ENCODE data around the gene PLPP4.

PLPP4 gene

DNA sequence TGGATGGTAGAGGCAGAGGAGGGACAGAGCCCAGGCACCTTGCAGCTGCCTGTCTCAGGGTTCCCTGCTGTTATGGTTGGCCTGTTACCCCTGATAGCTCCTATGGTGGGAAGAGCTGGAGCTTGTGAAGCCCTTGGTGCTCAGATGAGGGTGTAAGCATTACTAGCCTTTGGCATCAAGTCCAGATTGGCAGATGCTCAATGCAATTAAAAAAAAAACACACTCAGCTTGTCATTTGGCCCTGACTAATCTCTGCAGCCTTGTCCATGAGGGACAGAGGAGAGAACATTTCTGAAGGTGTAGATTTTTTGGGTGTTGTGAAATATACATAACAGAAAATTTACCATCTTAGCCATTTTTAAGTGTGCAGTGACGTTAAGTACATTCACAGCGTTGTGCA, 86.3 kb downstream of the PLPP4 start:
- no peak for DNase-seq (ENCODE audit: low read depth)
- TF ChIP-seq CTCF (conservative IDR thresholded peaks at IDR 0.05; ENCODE audit: low read length), result no peak
- no peak overlapping the region for H3K4me3 ChIP-seq (ENCODE audit: low read length)

- no peak for DNase-seq (ENCODE audit: low read depth)
- TF ChIP-seq CTCF (conservative IDR thresholded peaks at IDR 0.05; ENCODE audit: low read length), result no peak
- H3K4me3 ChIP-seq (ENCODE audit: low read length), result no peak overlapping the region
These were observed 91.2 kb downstream of the PLPP4 start for GRCh38 chr10:120548210-120548609.

- no peak for TF ChIP-seq CTCF (conservative IDR thresholded peaks at IDR 0.05; ENCODE audit: low read length)
- DNase-seq (ENCODE audit: low read depth), result no peak
- H3K4me3 ChIP-seq (ENCODE audit: low read length), result no peak overlapping the region
These were observed 95.2 kb downstream of the PLPP4 start for GRCh38 chr10:120552262-120552661.

- no peak overlapping the region for H3K4me3 ChIP-seq (ENCODE audit: low read length)
- no peak for DNase-seq (ENCODE audit: low read depth)
- no peak for TF ChIP-seq CTCF (conservative IDR thresholded peaks at IDR 0.05; ENCODE audit: low read length)
These were observed 96.9 kb downstream of the PLPP4 start for GRCh38 chr10:120553911-120554310.

DNA sequence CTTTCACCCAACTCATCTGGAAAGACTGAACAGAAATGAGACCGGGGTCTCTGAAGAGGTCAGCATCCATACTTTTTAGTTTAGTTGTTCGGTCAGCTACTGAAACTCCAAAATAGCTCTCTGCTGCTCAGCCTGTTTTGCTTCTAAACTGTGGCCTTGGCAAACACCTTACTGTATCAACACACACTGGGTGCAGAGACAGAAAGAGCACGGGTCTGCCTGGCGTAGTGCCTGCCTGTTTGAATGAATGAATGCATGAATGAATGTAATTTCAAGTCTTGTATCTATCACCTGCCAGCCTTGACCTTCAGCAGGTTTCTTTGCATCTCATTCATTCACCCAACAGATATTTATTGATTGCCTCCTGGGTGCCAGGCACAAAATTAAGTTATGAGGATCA, 98.4 kb downstream of the PLPP4 start:
- H3K4me3 ChIP-seq (ENCODE audit: low read length), result no peak overlapping the region
- no peak for DNase-seq (ENCODE audit: low read depth)
- no peak for TF ChIP-seq CTCF (conservative IDR thresholded peaks at IDR 0.05; ENCODE audit: low read length)

- no peak overlapping the region for H3K4me3 ChIP-seq (ENCODE audit: low read length)
- no peak for TF ChIP-seq CTCF (conservative IDR thresholded peaks at IDR 0.05; ENCODE audit: low read length)
These were observed 99.0 kb downstream of the PLPP4 start for GRCh38 chr10:120555842-120556532.

GRCh38 chr10:120557311-120557710, 100.3 kb downstream of the PLPP4 start:
- no peak overlapping the region for H3K4me3 ChIP-seq (ENCODE audit: low read length)
- TF ChIP-seq CTCF (conservative IDR thresholded peaks at IDR 0.05; ENCODE audit: low read length), result no peak
- no peak for DNase-seq (ENCODE audit: low read depth)

More at GRCh38 chr10:120555842-120556532, 99.0 kb downstream of the PLPP4 start:
- no peak for DNase-seq (ENCODE audit: low read depth)
